GM13976 (cell line): ENCODE data around the gene PPP2R2B.

ENCODE experiments used
- DNase-seq: peaks from one replicate; pipeline ENCODE4 v3.0.0; 2012; ENCODE audit warnings: low spot score
- CTCF ChIP-seq: IDR thresholded peaks from 2 replicates; pipeline ENCODE4 v1.5.1; 2012; ENCODE audit warnings: borderline replicate concordance, mild to moderate bottlenecking; ENCODE audit not compliant: insufficient read depth; ENCODE audit errors: extremely low read depth, missing control alignments, control extremely low read depth
- in situ Hi-C: fragments of 300-500 bp; cut with MboI; formaldehyde crosslinking; loops from one replicate; pipeline ENCODE4 v1.12.0; 2022; ENCODE audit warnings: low sequenced_read_pairs, mixed read lengths, inconsistent platforms; ENCODE audit not compliant: unreplicated experiment

Gene PPP2R2B

GRCh38 chr5:146912874-146913273, 34.3 kb upstream of the PPP2R2B start:
- DNase-seq: no peak
- in situ Hi-C loops: no loop called here
- no peak for TF ChIP-seq CTCF

GRCh38 chr5:146910239-146910638, 31.7 kb upstream of the PPP2R2B start:
- DNase-seq: no peak
- in situ Hi-C loops: no loop called here
- no peak for TF ChIP-seq CTCF

GRCh38 chr5:146909255-146910068, 30.9 kb upstream of the PPP2R2B start:
- TF ChIP-seq CTCF: no peak
- DNase-seq: no peak
- in situ Hi-C loops: no loop called here

- no peak for TF ChIP-seq CTCF
- no peak for DNase-seq
- in situ Hi-C loops: no loop called here
These were observed 28.2 kb upstream of the PPP2R2B start for GRCh38 chr5:146906803-146907202.

- in situ Hi-C loops: no loop called here
- no peak for TF ChIP-seq CTCF
These were observed 26.3 kb upstream of the PPP2R2B start for GRCh38 chr5:146904890-146905289.

GRCh38 chr5:146903789-146904188, 25.2 kb upstream of the PPP2R2B start:
- DNase-seq: no peak
- in situ Hi-C loops: no loop called here
- TF ChIP-seq CTCF: no peak

More at GRCh38 chr5:146904890-146905289, 26.3 kb upstream of the PPP2R2B start:
- DNase-seq: no peak
